RWPE1 (cell line): Measurements from ENCODE around the gene RTN4RL1.
A peak's percentile ranks its signal among the peaks of the same experiment; 100 is the strongest.

Experiments
- CTCF ChIA-PET: fragments of 350-600 bp; sonication (Branson Sonifier 250); formaldehyde crosslinking; extraction: SDS; loops from one replicate; lab custom pipeline; 2021; lab: Yijun Ruan, JAX
- POLR2A ChIA-PET: fragments of 400-600 bp; formaldehyde crosslinking; extraction: SDS; loops from one replicate; lab custom pipeline; 2020; ENCODE audit warnings: antibody characterized with exemption; ENCODE audit not compliant: low non-redundant PET; lab: Yijun Ruan, JAX
- DNase-seq: peaks from one replicate; pipeline ENCODE4 v3.0.0; 2012; ENCODE audit warnings: low spot score
- H3K27ac ChIP-seq: fragments of 450-650 bp; 2 replicates; pipeline ENCODE4 v1.5.1; 2017
- CTCF ChIP-seq: fragments of 450-650 bp; conservative IDR thresholded peaks from 2 replicates; pipeline ENCODE4 v1.5.1; 2017; ENCODE audit warnings: low read depth, mild to moderate bottlenecking

Gene RTN4RL1

GRCh38 chr17:2025220-2025621 lies at the start of gene RTN4RL1:
TSS of gene RTN4RL1 (minus strand) at chr17:2025334. CDS start at chr17:2024865, 469 bp downstream.
- H3K27ac ChIP-seq, result peak within 1 kb of the TSS; percentile 83
- peak; percentile 87 for DNase-seq
- ChIA-PET CTCF (interaction anchor here (0.6 to 3.9 kb wide), 15 partner anchors 9 to 380 kb away, joined by 3 to 53 read pairs (median 3); partner anchors contain the start of gene SCARF1), POLR2A (no interaction called here)
- no peak for TF ChIP-seq CTCF

GRCh38 chr17:2074919-2075318 lies 49.8 kb upstream of the RTN4RL1 start:
- no peak for DNase-seq
- POLR2A ChIA-PET, result no interaction called here
- CTCF ChIA-PET, result no interaction called here
- TF ChIP-seq CTCF, result no peak
- H3K27ac ChIP-seq, result peak overlapping the region; percentile 76

GRCh38 chr17:2071455-2072281 lies 46.5 kb upstream of the RTN4RL1 start:
- POLR2A ChIA-PET, result no interaction called here
- no peak for TF ChIP-seq CTCF
- CTCF ChIA-PET, result interaction anchor here (0.6 to 0.9 kb wide), 2 partner anchors 19 to 181 kb away, joined by 3 to 4 read pairs; no protein-coding TSS in a partner anchor
- H3K27ac ChIP-seq, result peak overlapping the region; percentile 27; the same call in 1 of the 2 replicates
- DNase-seq, result no peak

GRCh38 chr17:2071024-2071385 lies 45.9 kb upstream of the RTN4RL1 start:
- DNase-seq, result no peak

GRCh38 chr17:2070241-2071023 lies 45.3 kb upstream of the RTN4RL1 start:
- no peak for DNase-seq
- H3K27ac ChIP-seq, result peak overlapping the region; percentile 26
- CTCF ChIA-PET, result interaction anchor here (0.9 kb wide), 1 partner anchor 21 kb away, joined by 3 read pairs; no protein-coding TSS in a partner anchor
- TF ChIP-seq CTCF, result no peak
- POLR2A ChIA-PET, result no interaction called here

More at GRCh38 chr17:2071024-2071385, 45.9 kb upstream of the RTN4RL1 start:
- no peak for TF ChIP-seq CTCF
- ChIA-PET POLR2A (no interaction called here), CTCF (interaction anchor here (0.9 kb wide), 1 partner anchor 20 kb away, joined by 3 read pairs; no protein-coding TSS in a partner anchor)
- peak overlapping the region; percentile 26; the same call in 1 of the 2 replicates for H3K27ac ChIP-seq

GRCh38 chr17:2068519-2069051 lies 43.5 kb upstream of the RTN4RL1 start:
- DNase-seq, result no peak
- CTCF ChIA-PET, result no interaction called here
- peak overlapping the region; percentile 51 for H3K27ac ChIP-seq
- TF ChIP-seq CTCF, result no peak
- POLR2A ChIA-PET, result no interaction called here
